Endothelial cell of umbilical vein (primary cell): Measurements from ENCODE around the gene ACTG1. TPM values are rescaled to one million over a fixed set of nuclear protein-coding genes. Genes with fewer than 3 reads are reported as not detected.

Source experiments
- BruUV-seq: library from RNA; stranded (reverse); fragments of 400-500 nt; replicated peaks from 2 replicates; lab custom pipeline; 2021; lab: Mats Ljungman, UMichigan
- CTCF ChIA-PET: fragments of 300-600, 350-600 bp; sonication (Branson Sonifier 250); formaldehyde crosslinking; loops from one replicate; lab custom pipeline; 2021; ENCODE audit warnings: antibody characterized with exemption, inconsistent platforms; lab: Charles Lee
- POLR2A ChIA-PET: fragments of 300-600, 350-600 bp; sonication (Branson Sonifier 250); formaldehyde crosslinking; loops from one replicate; lab custom pipeline; 2021; ENCODE audit warnings: antibody characterized with exemption, inconsistent platforms; lab: Charles Lee
- DNase-seq: peaks from one replicate; pipeline ENCODE4 v3.0.0-alpha.2; 2011; ENCODE audit warnings: low read depth, low spot score
- FAIRE-seq: peaks from 2 replicates; lab custom pipeline; 2011; peaks lifted over from hg19 to GRCh38; lab: Jason Lieb, UNC
- H2AFZ ChIP-seq: 2 replicates; pipeline ENCODE4 v1.6.0; 2012; ENCODE audit warnings: low read depth, low read length, control low read depth, inconsistent platforms
- H3K27ac ChIP-seq: 2 replicates; pipeline ENCODE4 v1.5.1; 2011; ENCODE audit warnings: low read depth, mild to moderate bottlenecking, control low read depth, low read length, moderate library complexity; ENCODE audit not compliant: insufficient read depth
- H3K27me3 ChIP-seq, 2 experiments: 2 replicates each; pipeline versions ENCODE4 v1.6.0 to v1.6.1; 2011; ENCODE audit warnings: low read length in 2 of 2, mixed read lengths in 1 of 2; ENCODE audit not compliant: control insufficient read depth in 2 of 2, insufficient read depth in 2 of 2
- H3K36me3 ChIP-seq, 2 experiments: 2 replicates in 1 of 2; 3 replicates in 1 of 2; pipeline ENCODE4 v1.5.1; 2011; ENCODE audit warnings: low read length in 2 of 2, mild to moderate bottlenecking in 1 of 2, moderate library complexity in 1 of 2; ENCODE audit not compliant: control insufficient read depth in 2 of 2, insufficient read depth in 2 of 2; ENCODE audit errors: extremely low read depth in 1 of 2
- H3K4me1 ChIP-seq: 3 replicates; pipeline ENCODE4 v1.5.1; 2011; ENCODE audit warnings: mild to moderate bottlenecking, low read length; ENCODE audit not compliant: control insufficient read depth, insufficient read depth; ENCODE audit errors: extremely low read depth
- H3K4me2 ChIP-seq: 2 replicates; pipeline ENCODE4 v1.6.1; 2011; ENCODE audit warnings: low read length, control low read depth, mixed read lengths; ENCODE audit not compliant: insufficient read depth
- H3K4me3 ChIP-seq, 3 experiments: fragments of 200-600 bp in 1 of 3; sonication (generic), shearing (Covaris generic) in 1 of 3; replicated peaks in 1 of 3; 2 replicates each; pipeline ENCODE4 v1.5.1; 2011 to 2016; ENCODE audit warnings: control low read depth in 3 of 3, low read length in 3 of 3, mild to moderate bottlenecking in 2 of 3, inconsistent platforms in 1 of 3, low read depth in 1 of 3, moderate library complexity in 1 of 3; ENCODE audit not compliant: insufficient read depth in 1 of 3
- H3K79me2 ChIP-seq: 2 replicates; pipeline ENCODE4 v1.6.0; 2012; ENCODE audit warnings: low read length, inconsistent platforms; ENCODE audit not compliant: control insufficient read depth, insufficient read depth
- H3K9ac ChIP-seq: replicated peaks from 2 replicates; pipeline ENCODE3; 2011; ENCODE audit warnings: low read length, control low read depth; ENCODE audit not compliant: insufficient read depth; ENCODE audit errors: extremely low read depth
- H3K9me1 ChIP-seq: replicated peaks from 3 replicates; pipeline ENCODE4 v1.6.0; 2011; ENCODE audit warnings: mild to moderate bottlenecking, low read length; ENCODE audit not compliant: control insufficient read depth, insufficient read depth; ENCODE audit errors: extremely low read depth
- H3K9me3 ChIP-seq: replicated peaks from 2 replicates; pipeline ENCODE4 v1.5.1; 2012; ENCODE audit warnings: low read length, inconsistent platforms; ENCODE audit not compliant: control insufficient read depth, insufficient read depth
- H4K20me1 ChIP-seq: replicated peaks from 2 replicates; pipeline ENCODE3; 2011; ENCODE audit warnings: mild to moderate bottlenecking, low read length; ENCODE audit not compliant: control insufficient read depth, insufficient read depth; ENCODE audit errors: extremely low read depth
- EZH2 ChIP-seq: IDR thresholded peaks from 2 replicates; pipeline ENCODE4 v1.6.1; 2012; ENCODE audit warnings: borderline replicate concordance, low read depth, mild to moderate bottlenecking, moderate library complexity, low read length, inconsistent platforms; ENCODE audit not compliant: severe bottlenecking
- FOS ChIP-seq: IDR thresholded peaks from 2 replicates; pipeline ENCODE4 v1.6.1; 2011; ENCODE audit warnings: mild to moderate bottlenecking, low read length, moderate library complexity, borderline replicate concordance; ENCODE audit not compliant: insufficient read depth
- GATA2 ChIP-seq: IDR thresholded peaks from 2 replicates; pipeline ENCODE4 v1.7.0; 2011; ENCODE audit warnings: low read depth, mild to moderate bottlenecking, moderate library complexity, mixed read lengths, low read length; ENCODE audit not compliant: insufficient read length, insufficient read depth
- JUN ChIP-seq: IDR thresholded peaks from 2 replicates; pipeline ENCODE4 v1.6.1; 2011; ENCODE audit warnings: borderline replicate concordance, low read depth; ENCODE audit not compliant: insufficient read length, insufficient read depth
- MYC ChIP-seq: IDR thresholded peaks from one replicate; pipeline ENCODE4 v1.6.1; 2011; ENCODE audit warnings: mild to moderate bottlenecking, low read depth, low read length
- POLR2A ChIP-seq: IDR thresholded peaks from 2 replicates; pipeline ENCODE4 v1.6.1; 2012; ENCODE audit warnings: low read depth, mild to moderate bottlenecking, control low read depth, low read length
- POLR2AphosphoS5 ChIP-seq: IDR thresholded peaks from 2 replicates; pipeline ENCODE4 v1.6.1; 2012; ENCODE audit warnings: low read depth, mild to moderate bottlenecking, control low read depth, low read length, moderate library complexity; ENCODE audit not compliant: insufficient read depth
- dilution Hi-C: fragments of 300-500 bp; cut with MboI; formaldehyde crosslinking; loops from one replicate; pipeline ENCODE4 v1.15.0; 2019; ENCODE audit warnings: low sequenced_read_pairs; ENCODE audit not compliant: extremely low pct_ligation_motif_present
- intact Hi-C: fragments of 100-400 bp; cut with micrococcal nuclease; formaldehyde crosslinking; loops from one replicate; pipeline ENCODE4 v1.10.0; 2022
- polyA plus RNA-seq, 4 experiments: library from polyadenylated mRNA; depleted of rRNA in 3 of 4; stranded (reverse) in 3 of 4; unstranded in 1 of 4; fragments of >200 nt; gene quantifications; 2 replicates each; pipeline versions ENCODE4 v1.2.1 to v1.2.3, GENCODE V29; 2011 to 2012; ENCODE audit warnings: missing spikeins in 1 of 4
- total RNA-seq: library from RNA; stranded (reverse); gene quantifications from 2 replicates; pipeline ENCODE4 v1.2.3, GENCODE V29; 2021
- TF ChIP-seq, protein P1 (sequence below), 2 donors: IDR thresholded peaks; 1 replicate in 1 of 2; 2 replicates in 1 of 2; pipeline ENCODE4 v1.5.1; 2011; ENCODE audit warnings: low read length in 2 of 2, mild to moderate bottlenecking in 2 of 2, moderate library complexity in 2 of 2, control low read depth in 1 of 2, inconsistent platforms in 1 of 2, low read depth in 1 of 2; ENCODE audit not compliant: insufficient read depth in 1 of 2; ENCODE audit errors: extremely low read depth in 1 of 2
- TF ChIP-seq, protein P2 (sequence below): IDR thresholded peaks from 2 replicates; pipeline ENCODE4 v1.6.1; 2011; ENCODE audit not compliant: insufficient read depth, insufficient read length

Gene ACTG1
- total and polyA plus RNA-seq, 2 donors (not counting 3 experiments of a cell fraction or from before 2014, with no cell fraction given) = 6,127 to 10,663 TPM

DNA sequence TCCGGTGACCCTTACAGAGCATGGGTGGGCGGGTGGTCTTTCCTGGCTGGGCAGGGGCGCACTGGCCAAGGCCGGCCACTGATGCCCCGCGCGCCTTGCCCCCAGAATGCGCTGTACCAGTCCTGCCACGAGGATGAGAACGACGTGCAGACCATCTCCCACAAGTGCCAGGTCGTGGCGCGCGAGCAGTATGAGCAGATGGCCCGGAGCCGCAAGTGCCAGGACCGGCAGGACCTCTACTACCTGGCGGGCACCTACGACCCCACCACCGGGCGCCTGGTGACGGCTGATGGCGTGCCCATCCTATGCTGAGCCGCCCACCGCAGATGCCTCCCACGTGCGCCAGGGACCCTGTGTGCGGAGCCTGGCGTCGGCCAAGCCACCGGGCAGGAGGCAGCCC lies 49.1 kb downstream of the ACTG1 start:
- Histone ChIP-seq H3K4me2 (no peak overlapping the region), H2AFZ (no peak overlapping the region), H3K4me3 (no peak overlapping the region), H3K36me3 (no peaks in the 10 kb centered on the region), H3K4me1 (no peaks in the 10 kb centered on the region), H3K27ac (no peak overlapping the region), H3K27me3 (no peaks in the 10 kb centered on the region), H4K20me1 (no peaks in the 10 kb centered on the region), H3K9me1 (no peaks in the 10 kb centered on the region), H3K79me2 (no peaks in the 10 kb centered on the region), H3K9me3 (no peaks in the 10 kb centered on the region), H3K9ac (no peak overlapping the region)
- ChIA-PET CTCF (no interaction called here), POLR2A (no interaction called here)
- intact Hi-C loops = no loop called here
- DNase-seq = no peak
- dilution Hi-C loops = no loop called here
- no peak for FAIRE-seq
- no TSS peak for BruUV-seq
- no peak for TF ChIP-seq GATA2
- TF ChIP-seq MYC = no peak
- TF ChIP-seq, protein P1, sequence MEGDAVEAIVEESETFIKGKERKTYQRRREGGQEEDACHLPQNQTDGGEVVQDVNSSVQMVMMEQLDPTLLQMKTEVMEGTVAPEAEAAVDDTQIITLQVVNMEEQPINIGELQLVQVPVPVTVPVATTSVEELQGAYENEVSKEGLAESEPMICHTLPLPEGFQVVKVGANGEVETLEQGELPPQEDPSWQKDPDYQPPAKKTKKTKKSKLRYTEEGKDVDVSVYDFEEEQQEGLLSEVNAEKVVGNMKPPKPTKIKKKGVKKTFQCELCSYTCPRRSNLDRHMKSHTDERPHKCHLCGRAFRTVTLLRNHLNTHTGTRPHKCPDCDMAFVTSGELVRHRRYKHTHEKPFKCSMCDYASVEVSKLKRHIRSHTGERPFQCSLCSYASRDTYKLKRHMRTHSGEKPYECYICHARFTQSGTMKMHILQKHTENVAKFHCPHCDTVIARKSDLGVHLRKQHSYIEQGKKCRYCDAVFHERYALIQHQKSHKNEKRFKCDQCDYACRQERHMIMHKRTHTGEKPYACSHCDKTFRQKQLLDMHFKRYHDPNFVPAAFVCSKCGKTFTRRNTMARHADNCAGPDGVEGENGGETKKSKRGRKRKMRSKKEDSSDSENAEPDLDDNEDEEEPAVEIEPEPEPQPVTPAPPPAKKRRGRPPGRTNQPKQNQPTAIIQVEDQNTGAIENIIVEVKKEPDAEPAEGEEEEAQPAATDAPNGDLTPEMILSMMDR (IDR thresholded peaks at IDR 0.05; ENCODE audit: extremely low read depth in 1 of 2, insufficient read depth in 1 of 2, low read depth in 1 of 2, low read length in 2 of 2) = no peak
- no peak for TF ChIP-seq JUN
- TF ChIP-seq POLR2A = no peak
- no peak for TF ChIP-seq POLR2AphosphoS5
- TF ChIP-seq, protein P2, sequence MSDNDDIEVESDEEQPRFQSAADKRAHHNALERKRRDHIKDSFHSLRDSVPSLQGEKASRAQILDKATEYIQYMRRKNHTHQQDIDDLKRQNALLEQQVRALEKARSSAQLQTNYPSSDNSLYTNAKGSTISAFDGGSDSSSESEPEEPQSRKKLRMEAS = no peak
- no peak for TF ChIP-seq FOS
- no peak for TF ChIP-seq EZH2
